Activated CD8-positive, alpha-beta T cell treated with anti-CD3 and anti-CD28 coated beads for 36 hours (primary cell): Measurements from ENCODE around the gene GANC. TPM values are rescaled to one million over a fixed set of nuclear protein-coding genes. Genes with fewer than 3 reads are reported as not detected.

Experiments used
- ATAC-seq: fragments of 200-7000 bp; cut with Tn5 transposase; one replicate; pipeline ENCODE4 v1.10.0; 2021; ENCODE audit warnings: mild to moderate bottlenecking, moderate library complexity
- CTCF ChIA-PET: fragments of 350-600 bp; sonication (Branson Sonifier 250); formaldehyde crosslinking; loops from one replicate; lab custom pipeline; 2021; ENCODE audit warnings: antibody characterized with exemption; lab: Charles Lee
- POLR2A ChIA-PET: fragments of 350-600 bp; sonication (Branson Sonifier 250); formaldehyde crosslinking; loops from one replicate; lab custom pipeline; 2021; ENCODE audit warnings: antibody characterized with exemption; lab: Charles Lee
- DNase-seq: peaks from one replicate; pipeline ENCODE4 v3.0.0-alpha.2; 2020
- H3K27ac Mint-ChIP-seq: one replicate; pipeline ENCODE4 v1.8.0; 2021; ENCODE audit warnings: mild to moderate bottlenecking, mixed read lengths
- H3K27me3 Mint-ChIP-seq: one replicate; pipeline ENCODE4 v1.8.0; 2021; ENCODE audit warnings: mixed read lengths
- H3K36me3 Mint-ChIP-seq: one replicate; pipeline ENCODE4 v1.8.0; 2021; ENCODE audit warnings: low read depth, mixed read lengths
- H3K4me1 Mint-ChIP-seq: one replicate; pipeline ENCODE4 v1.8.0; 2021; ENCODE audit warnings: low read depth, mixed read lengths
- H3K4me3 Mint-ChIP-seq: one replicate; pipeline ENCODE4 v1.8.0; 2021; ENCODE audit warnings: mild to moderate bottlenecking, moderate library complexity, mixed read lengths
- H3K9me3 Mint-ChIP-seq: one replicate; pipeline ENCODE4 v1.8.0; 2021; ENCODE audit warnings: mixed read lengths
- intact Hi-C: fragments of 100-400 bp; cut with micrococcal nuclease; formaldehyde crosslinking; loops from one replicate; pipeline ENCODE4 v1.10.0; 2022
- total RNA-seq, 2 experiments: library from RNA; stranded (reverse); gene quantifications; one replicate each; pipeline ENCODE4 v1.2.3, GENCODE V29; 2021
- TF ChIP-seq, protein P1 (sequence below): fragments of 200-600 bp; IDR thresholded peaks from one replicate; pipeline ENCODE4 v1.8.0; 2022; ENCODE audit warnings: antibody characterized with exemption, mild to moderate bottlenecking

GANC gene
- total RNA-seq, 2 experiments from 2014 or later = 18.0 to 22.2 TPM

GRCh38 chr15:42274702-42274989 is 1.6 kb downstream of the GANC start:
- Mint-ChIP-seq H3K27me3 (no peaks in the 10 kb centered on the region), H3K4me3 (peak overlapping the region; percentile 92), H3K27ac (peak overlapping the region; percentile 99), H3K4me1 (peaks cover 29% of the 10 kb centered on the region), H3K36me3 (peaks cover 6% of the 10 kb centered on the region), H3K9me3 (no peaks in the 10 kb centered on the region)
- CTCF ChIA-PET = no interaction called here
- TF ChIP-seq, protein P1, sequence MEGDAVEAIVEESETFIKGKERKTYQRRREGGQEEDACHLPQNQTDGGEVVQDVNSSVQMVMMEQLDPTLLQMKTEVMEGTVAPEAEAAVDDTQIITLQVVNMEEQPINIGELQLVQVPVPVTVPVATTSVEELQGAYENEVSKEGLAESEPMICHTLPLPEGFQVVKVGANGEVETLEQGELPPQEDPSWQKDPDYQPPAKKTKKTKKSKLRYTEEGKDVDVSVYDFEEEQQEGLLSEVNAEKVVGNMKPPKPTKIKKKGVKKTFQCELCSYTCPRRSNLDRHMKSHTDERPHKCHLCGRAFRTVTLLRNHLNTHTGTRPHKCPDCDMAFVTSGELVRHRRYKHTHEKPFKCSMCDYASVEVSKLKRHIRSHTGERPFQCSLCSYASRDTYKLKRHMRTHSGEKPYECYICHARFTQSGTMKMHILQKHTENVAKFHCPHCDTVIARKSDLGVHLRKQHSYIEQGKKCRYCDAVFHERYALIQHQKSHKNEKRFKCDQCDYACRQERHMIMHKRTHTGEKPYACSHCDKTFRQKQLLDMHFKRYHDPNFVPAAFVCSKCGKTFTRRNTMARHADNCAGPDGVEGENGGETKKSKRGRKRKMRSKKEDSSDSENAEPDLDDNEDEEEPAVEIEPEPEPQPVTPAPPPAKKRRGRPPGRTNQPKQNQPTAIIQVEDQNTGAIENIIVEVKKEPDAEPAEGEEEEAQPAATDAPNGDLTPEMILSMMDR = no peak
- DNase-seq (no peak), ATAC-seq (no peak)
- intact Hi-C loops = no loop called here
- POLR2A ChIA-PET = interaction anchor here (0.9 to 1.2 kb wide), 2 partner anchors 13 to 216 kb away, joined by 3 to 4 read pairs; partner anchors contain the start of gene ZNF106

- TF ChIP-seq, protein P1 = no peak
- H3K36me3 Mint-ChIP-seq = peaks cover 5% of the 10 kb centered on the region
- peaks cover 23% of the 10 kb centered on the region for H3K4me1 Mint-ChIP-seq
- ChIA-PET CTCF (interaction anchor here (1.4 kb wide), 1 partner anchor 84 kb away, joined by 3 read pairs; no protein-coding TSS in a partner anchor), POLR2A (interaction anchor here (0.6 to 1.2 kb wide), 2 partner anchors 36 to 215 kb away, joined by 3 to 4 read pairs; partner anchors contain the start of gene ZNF106)
- peak overlapping the region; percentile 92 for H3K4me3 Mint-ChIP-seq
- intact Hi-C loops = no loop called here
- peak overlapping the region; percentile 99 for H3K27ac Mint-ChIP-seq
- DNase-seq (no peak), ATAC-seq (no peak)
- no peaks in the 10 kb centered on the region for H3K27me3 Mint-ChIP-seq
- H3K9me3 Mint-ChIP-seq = no peaks in the 10 kb centered on the region
Observed at GRCh38 chr15:42275780-42276391, 2.9 kb downstream of the GANC start.

GRCh38 chr15:42276762-42277161 is 3.8 kb downstream of the GANC start:
- no peak overlapping the region for H3K27ac Mint-ChIP-seq
- POLR2A ChIA-PET = no interaction called here
- H3K4me1 Mint-ChIP-seq = peaks cover 17% of the 10 kb centered on the region
- no peaks in the 10 kb centered on the region for H3K27me3 Mint-ChIP-seq
- TF ChIP-seq, protein P1 = no peak
- H3K9me3 Mint-ChIP-seq = no peaks in the 10 kb centered on the region
- ATAC-seq = no peak
- DNase-seq = no peak
- H3K4me3 Mint-ChIP-seq = no peak overlapping the region
- CTCF ChIA-PET = interaction anchor here (1.2 to 1.4 kb wide), 3 partner anchors 33 to 85 kb away, joined by 3 read pairs; no protein-coding TSS in a partner anchor
- intact Hi-C loops = no loop called here
- H3K36me3 Mint-ChIP-seq = peaks cover 5% of the 10 kb centered on the region

DNA sequence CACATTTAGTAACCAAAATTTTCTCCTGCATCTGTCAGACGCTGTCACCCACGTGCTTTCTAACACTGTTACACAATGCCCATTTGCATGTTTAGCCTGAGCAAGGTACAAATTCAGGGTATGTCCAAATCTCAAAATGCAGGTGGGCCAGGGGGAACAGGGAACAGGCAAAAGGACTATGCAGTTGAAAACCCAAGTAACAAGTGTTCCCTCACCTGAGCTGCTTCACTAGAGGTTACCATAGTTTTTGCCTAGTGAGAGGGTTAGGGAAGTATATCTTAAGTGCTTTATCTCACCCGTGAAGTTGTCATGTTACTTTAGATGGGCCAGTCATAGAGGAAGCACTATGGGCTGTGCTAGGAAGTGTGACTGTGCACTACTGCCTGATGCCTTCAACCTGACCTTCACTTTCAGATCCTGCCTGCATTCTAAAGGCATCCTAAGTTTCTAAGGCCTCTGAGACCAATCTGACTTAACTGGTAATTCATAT is 6.3 kb downstream of the GANC start:
- peaks cover 3% of the 10 kb centered on the region for H3K36me3 Mint-ChIP-seq
- no peak for ATAC-seq
- intact Hi-C loops = no loop called here
- H3K27ac Mint-ChIP-seq = no peak overlapping the region
- H3K4me3 Mint-ChIP-seq = no peak overlapping the region
- no peaks in the 10 kb centered on the region for H3K9me3 Mint-ChIP-seq
- H3K27me3 Mint-ChIP-seq = no peaks in the 10 kb centered on the region
- DNase-seq = no peak
- ChIA-PET CTCF (no interaction called here), POLR2A (no interaction called here)
- TF ChIP-seq, protein P1 = no peak
- H3K4me1 Mint-ChIP-seq = peaks cover 11% of the 10 kb centered on the region

GRCh38 chr15:42282344-42282743 is 9.3 kb downstream of the GANC start:
- CTCF ChIA-PET = no interaction called here

More at GRCh38 chr15:42282344-42282743, 9.3 kb downstream of the GANC start:
- intact Hi-C loops = no loop called here
- Mint-ChIP-seq H3K27me3 (no peaks in the 10 kb centered on the region), H3K9me3 (no peaks in the 10 kb centered on the region), H3K27ac (no peak overlapping the region), H3K4me1 (no peaks in the 10 kb centered on the region), H3K36me3 (peaks cover 2% of the 10 kb centered on the region), H3K4me3 (no peak overlapping the region)
- ATAC-seq = no peak
- POLR2A ChIA-PET = interaction anchor here (1.1 to 1.2 kb wide), 2 partner anchors 9 to 209 kb away, joined by 3 to 5 read pairs; partner anchors contain the start of genes GANC, TMEM87A and ZNF106
- TF ChIP-seq, protein P1 = no peak
- no peak for DNase-seq
